SHP77 treated with DMSO at 0.1 percent for 48 hours (cell line): ENCODE results near the gene B3GLCT.
"Not testable (repeated sequence)": the region's sequence is repeated elsewhere in the genome, so short reads cannot be mapped to it uniquely, and the experiment has no call there.

Experiments used
- DNase-seq: peaks from one replicate; lab custom pipeline; 2025; lab: John Stamatoyannopoulos, UW

The B3GLCT gene

GRCh38 chr13:31278869-31279268, 79.1 kb downstream of the B3GLCT start:
- DNase-seq = no peak

- no peak for DNase-seq
Measured at GRCh38 chr13:31282741-31283455, 83.1 kb downstream of the B3GLCT start.

GRCh38 chr13:31286930-31287329, 87.2 kb downstream of the B3GLCT start:
- DNase-seq = no peak

- no peak for DNase-seq
Measured at GRCh38 chr13:31301119-31301518, 101.3 kb downstream of the B3GLCT start.

- no peak for DNase-seq
Measured at GRCh38 chr13:31310356-31310755, 110.6 kb downstream of the B3GLCT start.

- peak; percentile 90 for DNase-seq
Measured at GRCh38 chr13:31310786-31311185, 111.0 kb downstream of the B3GLCT start.

GRCh38 chr13:31311921-31312320, 112.1 kb downstream of the B3GLCT start:
- no peak for DNase-seq

- no peak for DNase-seq
Measured at GRCh38 chr13:31314961-31315360, 115.2 kb downstream of the B3GLCT start.

- DNase-seq = no peak
Measured at GRCh38 chr13:31320946-31321345, 121.2 kb downstream of the B3GLCT start.

- no peak for DNase-seq
Measured at GRCh38 chr13:31321457-31321856, 121.7 kb downstream of the B3GLCT start.

GRCh38 chr13:31322026-31322425, 122.3 kb downstream of the B3GLCT start:
- DNase-seq = no peak

- no peak for DNase-seq
Measured at GRCh38 chr13:31322702-31323405, 123.1 kb downstream of the B3GLCT start.

GRCh38 chr13:31327182-31327860, 127.5 kb downstream of the B3GLCT start:
- DNase-seq = no peak

- no peak for DNase-seq
Measured at GRCh38 chr13:31328549-31329235, 128.9 kb downstream of the B3GLCT start.

GRCh38 chr13:31330236-31330635, 130.5 kb downstream of the B3GLCT start:
- no peak for DNase-seq

GRCh38 chr13:31331068-31331467, 131.3 kb downstream of the B3GLCT start:
- DNase-seq = no peak

GRCh38 chr13:31334547-31334946, 134.8 kb downstream of the B3GLCT start:
- DNase-seq = no peak

GRCh38 chr13:31334994-31335557, 135.3 kb downstream of the B3GLCT start:
- DNase-seq = no peak

GRCh38 chr13:31339616-31340015, 139.8 kb downstream of the B3GLCT start:
- DNase-seq = not testable (repeated sequence)

GRCh38 chr13:31340848-31341247, 141.1 kb downstream of the B3GLCT start:
- DNase-seq = not testable (repeated sequence)

- DNase-seq = no peak
Measured at GRCh38 chr13:31346891-31347290, 147.1 kb downstream of the B3GLCT start.

- DNase-seq = no peak
Measured at GRCh38 chr13:31349156-31349555, 149.4 kb downstream of the B3GLCT start.
